C1 segment of cervical spinal cord (tissue), 14 donors: ENCODE data around the gene ZKSCAN2.
A peak's percentile ranks its signal among the peaks of the same experiment; 100 is the strongest.

Source experiments
- DNase-seq, 14 donors: peaks; one replicate each; lab custom pipeline; 2025; lab: John Stamatoyannopoulos, UW

Gene ZKSCAN2

DNA sequence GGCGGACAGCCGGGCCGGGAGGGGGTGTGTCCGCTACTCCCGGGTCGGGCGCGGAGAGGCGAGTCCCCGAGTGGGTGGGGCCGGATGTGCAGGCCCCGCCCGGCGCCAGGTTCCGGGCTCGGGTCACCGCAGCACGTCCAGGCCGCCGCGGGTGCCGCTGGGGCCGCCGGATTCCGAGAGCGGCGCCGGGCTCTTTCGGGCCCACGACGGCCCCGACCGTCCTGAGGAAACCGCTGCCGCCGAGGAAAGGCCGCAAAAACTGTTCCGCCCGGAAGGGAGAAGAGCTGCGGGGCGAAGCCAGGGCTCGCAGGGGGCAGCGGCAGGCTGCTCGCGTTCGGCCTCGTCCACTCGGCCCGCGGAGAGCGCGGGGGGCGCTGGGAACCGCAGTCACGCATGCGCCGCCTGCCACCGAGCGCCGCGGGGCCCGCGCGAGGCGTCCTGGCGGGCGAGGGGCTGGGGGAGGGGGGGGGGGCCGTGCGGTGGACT, at the start of gene ZKSCAN2:
TSS of gene ZKSCAN2 (minus strand) at position 376 of the 486 bp plus-strand sequence. CDS start 718 bp downstream, outside the sequence.
- peak in 13 of 14 donors; percentile 65 to 95 (median 85) for DNase-seq

DNA sequence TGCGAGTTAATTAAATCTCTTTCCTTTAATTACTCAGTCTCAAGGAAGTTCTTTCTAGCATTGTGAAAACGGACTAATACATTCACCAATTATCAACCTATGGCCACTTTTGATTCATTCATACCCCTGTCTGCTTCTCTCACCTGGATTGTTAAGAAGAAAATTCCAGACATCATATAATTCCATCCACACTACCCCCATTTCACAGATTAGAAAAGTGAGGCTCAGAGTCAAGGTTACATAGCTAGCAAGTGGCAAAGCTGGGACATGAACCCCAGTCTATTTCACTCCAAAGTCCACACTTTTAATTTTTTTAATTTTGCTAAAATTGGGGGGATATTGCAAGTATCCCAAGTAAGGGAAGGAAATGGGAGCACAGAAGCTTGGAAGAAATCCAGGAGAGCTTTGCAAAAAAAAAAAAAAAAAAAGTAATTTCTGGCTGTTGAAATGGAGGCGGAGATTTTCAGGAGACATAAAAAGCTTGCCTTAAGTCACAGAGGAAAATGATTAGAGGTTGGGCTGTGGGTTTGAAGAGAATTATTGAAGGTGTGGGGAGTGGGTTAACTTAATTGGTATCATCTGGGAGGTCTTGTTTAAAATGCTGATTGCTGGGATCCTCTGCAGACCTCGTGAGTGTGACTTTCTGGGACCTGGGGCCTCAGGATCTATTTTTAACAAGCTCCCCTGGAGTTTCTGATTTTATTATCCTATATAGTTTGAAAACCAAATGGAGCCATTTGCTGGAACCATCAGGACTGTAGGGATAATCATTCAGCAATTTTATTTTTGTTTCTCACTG, 42.3 kb upstream of the ZKSCAN2 start:
- DNase-seq = no peak

DNA sequence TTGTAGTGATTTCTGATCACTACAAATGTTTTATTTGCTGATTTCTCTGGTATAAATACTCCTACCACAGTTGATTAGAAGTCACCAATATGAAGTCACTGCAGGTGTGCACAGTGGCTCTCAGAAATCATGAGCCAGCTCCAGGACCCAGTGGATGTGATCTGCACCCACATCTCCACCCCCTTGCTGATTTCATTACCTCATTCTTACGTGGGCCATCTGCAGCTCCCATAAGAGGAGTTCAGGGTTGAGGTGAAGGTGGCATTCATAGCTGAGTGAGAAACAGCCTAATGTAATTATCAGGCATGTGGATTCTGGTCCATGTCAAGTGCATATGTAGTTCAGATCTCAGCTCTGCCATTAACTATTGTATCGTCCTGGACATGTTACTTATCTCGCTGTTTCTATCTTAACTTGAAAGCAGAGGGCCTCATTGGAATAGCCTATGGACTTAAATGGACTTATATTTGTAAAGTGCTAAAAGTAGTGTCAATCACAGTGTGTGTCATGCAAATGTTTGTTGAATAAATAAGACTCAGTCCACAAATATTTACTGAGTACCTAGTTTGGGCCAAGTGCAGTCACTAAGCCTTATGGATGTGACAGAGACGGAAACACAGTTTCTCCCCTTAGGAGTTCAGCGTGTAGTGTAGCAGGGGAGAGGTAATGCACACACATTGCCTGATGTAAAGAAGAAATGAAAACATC, 40.7 kb upstream of the ZKSCAN2 start:
- no peak for DNase-seq

DNA sequence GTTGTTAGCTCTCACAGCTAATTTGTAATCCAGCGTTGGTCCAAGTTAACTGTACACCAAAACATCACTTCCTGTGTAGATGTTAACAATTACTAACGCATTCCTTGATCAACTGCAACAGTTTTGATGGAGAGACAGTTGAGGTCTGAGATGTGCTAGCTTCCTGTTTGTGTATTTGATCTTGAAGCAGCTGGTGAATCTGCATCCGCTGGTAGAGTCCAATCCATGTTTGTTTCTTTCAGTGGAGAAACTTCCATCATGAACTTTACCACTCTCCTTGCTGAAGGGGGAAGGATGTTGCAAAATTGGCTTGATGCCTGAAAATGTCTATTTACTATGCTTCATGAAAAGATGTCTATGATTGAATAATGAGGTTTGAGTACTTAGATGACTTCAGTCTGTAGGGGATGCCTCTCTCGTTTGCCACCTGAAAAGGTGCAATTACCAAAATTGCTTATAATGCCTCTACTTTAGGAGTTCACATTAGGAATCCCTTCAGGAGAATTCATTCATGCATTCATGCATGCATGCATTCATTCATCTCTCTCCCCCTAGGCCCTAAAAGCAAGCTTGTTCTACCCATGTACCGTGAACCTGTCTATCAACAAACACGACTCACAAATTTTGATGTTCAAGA, 39.6 kb upstream of the ZKSCAN2 start:
- DNase-seq = no peak

DNA sequence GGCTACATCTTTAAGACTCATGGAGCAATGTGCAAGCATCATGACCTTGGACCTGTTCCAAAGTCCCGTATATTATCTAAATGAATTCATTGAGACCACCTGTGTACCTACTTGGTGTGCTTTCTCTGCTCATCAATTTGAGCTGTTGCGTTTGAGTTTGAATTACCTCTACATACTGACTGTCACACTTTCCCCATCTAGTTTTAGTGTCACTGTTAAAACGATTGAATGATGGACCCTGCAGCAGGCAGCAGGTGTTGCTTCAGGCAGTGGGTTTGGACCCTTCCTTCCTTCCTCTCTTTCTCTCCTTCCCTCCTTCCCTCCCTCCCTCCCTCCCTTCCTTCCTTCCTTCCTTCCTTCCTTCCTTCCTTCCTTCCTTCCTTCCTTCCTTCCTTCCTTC, 33.9 kb upstream of the ZKSCAN2 start:
- no peak for DNase-seq

DNA sequence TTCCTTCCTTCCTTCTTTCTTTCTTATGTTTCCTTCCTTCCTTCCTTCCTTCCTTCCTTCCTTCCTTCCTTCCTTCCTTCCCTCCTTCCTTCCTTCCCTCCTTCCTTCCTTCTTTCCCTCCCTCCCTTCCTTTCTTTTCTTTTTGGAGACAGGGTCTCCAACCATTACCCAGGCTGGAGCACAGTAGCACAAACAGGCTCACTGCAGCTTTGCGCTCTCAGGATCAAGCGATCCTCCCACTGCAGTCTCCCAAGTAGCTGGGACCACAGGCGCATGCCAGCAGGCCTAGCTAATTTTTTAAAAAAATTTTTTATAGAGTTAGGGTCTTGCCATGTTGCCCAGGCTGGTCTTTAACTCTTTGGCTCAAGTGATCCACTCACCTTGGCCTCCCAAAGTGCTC, 31.8 kb upstream of the ZKSCAN2 start:
- no peak for DNase-seq

DNA sequence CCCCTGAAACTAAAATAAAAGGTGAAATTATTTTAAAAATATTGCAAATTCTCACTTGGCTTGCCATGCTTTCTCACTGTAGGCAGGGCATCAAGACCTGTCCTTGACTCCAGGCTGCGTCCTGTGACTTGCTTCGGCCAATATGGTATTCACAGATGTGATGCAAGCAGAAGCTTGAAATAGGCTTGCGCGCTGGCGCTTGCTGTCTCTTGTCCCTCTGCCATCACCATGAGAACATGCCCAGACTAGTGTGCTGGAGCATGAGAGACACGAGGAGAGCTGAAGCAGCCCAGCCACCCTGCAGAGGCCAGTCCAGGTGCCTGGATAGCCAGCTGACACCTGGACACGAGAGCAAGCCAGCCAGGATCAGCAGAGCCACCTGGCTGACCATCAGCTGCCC, 21.8 kb upstream of the ZKSCAN2 start:
- DNase-seq = no peak

DNA sequence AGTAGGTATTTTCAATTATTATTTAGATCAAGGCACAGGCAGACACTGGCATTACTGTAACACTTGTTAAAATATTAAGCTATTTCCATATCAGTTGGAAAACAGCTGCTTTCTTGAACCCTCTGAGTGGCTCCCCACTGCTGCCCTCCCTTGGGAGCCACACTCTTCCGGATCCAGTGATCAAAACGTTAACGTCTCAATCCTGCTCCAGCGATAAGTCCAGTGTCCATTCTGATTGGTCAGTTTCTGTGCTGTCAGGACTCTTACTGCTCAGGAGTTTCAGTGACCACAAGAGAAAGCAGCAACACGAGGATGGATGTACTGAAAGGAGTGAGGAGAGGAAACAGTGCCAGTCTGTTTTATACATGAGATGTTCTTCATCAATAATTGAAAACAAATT, 13.8 kb upstream of the ZKSCAN2 start:
- no peak for DNase-seq

DNA sequence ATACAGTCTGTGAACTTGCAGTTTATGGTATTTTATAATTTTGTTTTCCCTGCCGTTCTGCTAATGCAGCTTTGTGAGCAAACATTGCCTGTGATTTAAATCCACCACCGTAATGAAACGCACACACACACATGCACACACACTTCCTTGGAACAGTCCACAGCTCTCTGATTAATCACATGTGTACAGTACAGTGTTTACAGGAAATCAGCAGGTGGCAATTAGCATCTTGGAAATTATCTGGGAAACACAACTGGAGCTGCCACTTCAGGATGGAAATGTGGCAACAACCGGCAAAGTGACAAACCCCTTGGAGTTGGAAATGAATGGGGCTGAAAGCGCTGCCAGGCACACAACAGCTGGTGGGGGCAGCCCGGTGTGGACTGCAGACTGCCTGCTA, 12.9 kb upstream of the ZKSCAN2 start:
- DNase-seq = no peak

DNA sequence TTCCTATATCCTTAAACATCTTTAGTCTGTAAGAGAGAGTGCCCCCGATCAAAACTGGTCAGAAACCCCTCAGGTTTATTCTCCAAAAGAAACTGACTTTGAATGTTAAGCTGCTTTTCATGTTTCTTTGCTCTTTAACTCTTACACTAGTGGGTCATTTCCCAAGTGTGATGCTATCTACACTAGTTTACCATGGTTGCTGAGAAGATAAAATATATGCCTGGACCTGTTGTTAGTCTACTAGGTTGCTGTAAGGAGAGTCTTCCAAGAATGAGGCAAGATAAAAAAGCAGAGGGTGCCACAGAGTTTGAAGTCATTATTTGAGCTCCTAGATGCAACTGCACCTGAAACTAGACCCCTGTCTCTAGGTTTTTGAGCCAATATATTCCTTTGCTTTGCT, 12.2 kb upstream of the ZKSCAN2 start:
- DNase-seq = no peak

DNA sequence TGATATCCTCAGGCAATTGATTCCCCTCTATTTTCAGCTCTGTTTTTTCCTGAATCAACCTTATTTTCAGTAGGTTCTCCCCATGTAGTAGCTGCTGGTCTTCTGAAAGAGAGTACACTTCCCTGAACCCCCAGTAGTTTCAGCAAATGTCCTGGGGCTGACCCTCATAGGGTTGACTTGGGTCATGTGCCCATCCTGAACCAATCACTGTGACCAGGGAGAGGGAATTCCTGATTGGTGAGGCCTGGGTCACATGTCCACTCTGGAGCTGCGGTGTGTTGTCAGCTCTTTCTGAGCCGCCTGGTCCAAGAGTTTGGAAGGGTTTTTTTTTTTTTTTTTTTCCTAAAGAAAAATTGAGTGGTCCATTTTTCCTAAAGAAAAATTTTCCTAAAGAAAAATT, 8.3 kb upstream of the ZKSCAN2 start:
- DNase-seq = no peak

DNA sequence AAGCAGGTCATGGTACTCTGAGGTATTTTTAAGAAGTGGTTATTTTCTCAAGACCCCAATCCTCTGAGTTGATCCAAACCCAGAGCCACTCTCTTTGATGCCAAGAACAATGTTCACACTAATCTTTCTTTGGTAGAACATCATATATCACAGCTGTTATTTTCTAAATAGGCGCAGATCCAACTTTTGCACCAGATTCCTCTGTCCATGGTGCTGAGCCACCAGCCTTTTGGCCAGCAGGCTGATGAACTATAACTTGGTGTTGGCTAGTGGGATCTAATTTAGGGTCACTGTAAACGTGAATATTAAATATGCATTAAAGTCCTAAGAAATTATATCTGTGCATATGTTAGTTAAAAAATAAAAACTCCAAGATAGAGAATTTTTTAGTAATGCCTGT, 7.0 kb upstream of the ZKSCAN2 start:
- no peak for DNase-seq

DNA sequence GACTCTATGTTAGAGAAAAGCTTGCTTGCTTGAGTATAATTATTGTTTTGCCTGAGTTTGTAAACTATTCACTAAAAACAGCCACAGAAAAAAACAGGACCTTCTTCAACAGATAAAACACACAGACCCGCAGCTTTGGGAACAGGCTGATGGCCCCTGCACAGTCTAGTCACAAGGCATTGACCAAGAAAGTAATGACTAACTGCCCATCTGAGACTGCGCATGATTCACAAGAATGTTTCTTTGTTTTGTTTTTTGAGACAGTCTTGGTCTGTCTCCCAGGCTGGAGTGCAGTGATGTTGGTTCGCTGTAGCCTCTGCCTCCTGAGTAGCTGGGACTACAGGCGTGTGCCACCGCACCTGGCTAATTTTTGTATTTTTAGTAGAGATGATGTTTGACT, 2.8 kb upstream of the ZKSCAN2 start:
- no peak for DNase-seq

DNA sequence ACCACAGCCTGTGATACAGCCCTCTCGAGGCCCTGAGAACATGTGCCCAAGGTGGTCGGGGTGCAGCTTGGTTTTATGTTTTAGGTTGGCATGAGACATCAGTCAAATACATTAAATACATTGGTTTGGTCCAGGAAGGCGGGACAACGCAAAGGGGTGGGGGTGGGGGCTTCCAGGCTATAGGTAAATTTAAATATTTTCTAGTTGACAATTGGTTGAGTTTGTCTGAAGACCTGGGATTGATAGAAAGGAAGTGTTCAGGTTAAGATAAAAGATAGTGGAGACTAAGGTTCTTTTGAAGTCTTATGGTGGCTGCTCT, 1.2 kb upstream of the ZKSCAN2 start:
- no peak for DNase-seq

DNA sequence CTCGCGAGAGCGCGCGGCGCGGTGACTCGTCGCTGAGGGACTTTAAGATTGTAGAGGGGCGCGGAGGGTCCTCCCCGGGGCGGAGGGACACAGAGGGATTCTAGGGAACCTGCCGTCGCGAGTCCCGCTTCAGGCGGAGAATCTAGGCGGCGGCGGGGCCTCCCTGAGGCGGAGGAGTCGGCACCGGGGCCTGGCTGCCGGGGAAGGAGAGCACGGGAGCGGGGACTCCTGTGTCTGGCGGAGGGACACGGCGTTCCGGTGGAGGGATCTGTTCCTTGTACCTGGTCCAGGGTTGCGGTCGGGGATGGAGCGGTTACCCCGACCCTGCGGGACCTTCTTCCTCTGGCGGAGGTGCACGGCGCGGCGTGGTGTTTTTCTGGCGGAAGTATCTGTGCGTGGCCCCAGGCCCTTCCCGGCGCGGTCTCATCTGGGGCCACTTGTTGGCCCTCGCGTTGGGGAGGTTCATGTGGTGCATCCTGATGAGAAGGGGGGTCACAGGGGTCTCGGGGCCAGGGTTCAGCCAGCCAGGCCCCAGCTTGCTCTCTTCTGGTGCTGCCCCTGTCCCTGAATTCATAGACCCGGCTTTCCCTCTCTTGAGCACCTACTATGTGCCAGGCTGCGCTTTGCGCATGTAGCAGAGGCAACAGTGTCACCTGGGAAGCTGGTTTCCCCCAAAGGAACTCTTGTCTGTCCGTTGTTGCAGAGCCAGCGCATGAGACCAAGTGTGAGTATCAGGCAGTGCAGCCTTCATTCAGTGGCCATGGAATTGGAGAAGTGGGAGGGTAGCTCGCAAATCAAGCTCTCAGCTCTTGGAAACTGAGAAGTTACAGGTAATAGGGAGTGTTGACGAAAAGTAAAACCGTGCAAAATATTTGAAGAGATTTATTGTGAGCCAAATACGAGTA, 563 bp upstream of the ZKSCAN2 start:
- peak in 11 of 14 donors; percentile 32 to 91 (median 84) for DNase-seq

DNA sequence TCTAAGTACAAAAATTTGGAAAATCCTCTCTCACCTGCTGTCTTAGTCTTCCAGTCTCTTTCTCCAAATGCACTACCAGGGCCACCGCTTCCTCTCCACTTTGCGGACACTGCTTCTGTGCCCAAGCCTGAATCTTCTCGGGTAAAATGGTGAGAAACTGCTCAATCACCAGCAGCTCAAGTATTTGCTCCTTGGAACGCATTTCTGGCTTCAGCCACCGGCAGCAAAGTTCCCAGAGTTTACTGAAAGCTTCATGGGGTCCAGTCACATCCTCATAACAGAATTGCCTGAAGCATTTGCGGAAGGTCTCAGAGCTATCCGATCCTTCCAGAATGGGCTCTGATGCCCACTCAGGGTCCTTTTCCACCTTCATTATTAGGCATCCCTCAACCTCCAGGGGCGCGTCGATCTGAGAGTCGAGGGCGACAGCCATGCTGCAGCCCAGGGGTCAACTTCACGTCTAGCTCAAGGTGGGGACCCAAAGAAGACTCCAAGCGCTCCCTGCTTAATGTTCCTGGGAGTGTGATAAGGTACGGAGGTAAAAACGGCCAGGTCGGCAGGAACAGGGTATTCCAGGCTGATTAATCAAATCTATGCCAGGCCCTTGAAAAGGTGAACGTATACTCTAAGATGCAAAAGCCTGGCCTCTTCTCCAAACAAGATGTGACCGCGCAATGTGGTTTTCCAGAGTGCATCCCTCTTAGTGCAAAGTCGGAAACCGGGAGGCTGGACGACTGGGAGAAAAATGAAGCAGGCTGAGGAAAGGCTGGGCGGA, 763 bp downstream of the ZKSCAN2 start:
- DNase-seq = peak in 5 of 14 donors; percentile 17 to 59 (median 35)

DNA sequence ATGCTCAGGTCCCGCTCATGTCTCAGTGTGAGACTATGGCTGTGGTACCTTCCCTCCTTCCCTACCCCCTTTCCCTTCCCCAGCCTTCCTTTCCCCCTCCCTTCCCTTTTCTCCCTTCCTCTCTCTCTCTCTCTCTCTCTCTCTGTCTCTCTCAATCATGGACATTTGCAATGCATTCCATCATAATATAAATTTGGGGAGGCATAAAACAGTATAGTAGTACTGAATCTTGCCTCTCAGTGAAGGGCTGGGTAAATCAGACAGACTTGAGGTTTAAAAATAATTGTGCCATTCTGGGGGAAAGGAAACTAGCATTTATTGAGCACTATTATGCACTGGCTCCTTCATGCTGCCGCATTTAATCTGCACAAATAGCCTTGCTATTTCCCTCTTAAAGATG, 4.3 kb downstream of the ZKSCAN2 start:
- DNase-seq = no peak

DNA sequence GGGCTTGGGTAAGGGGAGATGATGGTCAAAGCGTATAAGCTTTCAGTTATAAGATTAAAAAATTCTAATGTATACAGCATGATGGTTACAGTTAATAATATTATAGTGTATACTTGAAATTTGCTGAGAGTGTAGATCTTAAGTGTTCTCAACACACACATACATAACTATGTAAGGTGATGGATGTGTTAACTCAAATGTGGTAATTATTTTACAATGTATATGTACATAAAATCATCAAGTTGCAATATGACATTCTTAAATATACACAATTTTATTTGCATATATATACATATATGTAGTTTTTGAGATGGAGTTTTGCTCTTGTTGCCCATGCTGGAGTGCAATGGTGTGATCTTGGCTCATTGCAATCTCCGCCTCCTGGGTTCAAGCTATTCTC, 7.2 kb downstream of the ZKSCAN2 start:
- no peak for DNase-seq

DNA sequence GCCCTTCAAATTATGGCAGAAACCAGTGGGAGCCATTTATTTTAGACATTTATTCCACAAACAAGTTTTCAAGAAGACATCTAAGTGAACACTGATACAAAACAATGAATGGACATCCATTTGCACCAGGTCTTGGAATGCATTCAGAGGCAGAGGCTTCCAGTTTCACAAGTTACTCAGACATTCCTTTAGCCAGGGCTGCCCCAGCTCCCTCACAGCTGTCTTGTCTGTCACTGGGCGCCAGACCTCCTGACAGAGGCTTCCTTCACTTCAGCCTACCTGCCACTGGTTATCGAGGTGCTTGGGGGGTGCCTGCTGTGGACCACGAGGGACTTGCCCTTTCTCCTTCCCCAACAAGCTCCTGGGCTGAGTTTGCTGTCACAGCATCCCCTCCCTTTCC, 21.7 kb downstream of the ZKSCAN2 start:
- DNase-seq = no peak

DNA sequence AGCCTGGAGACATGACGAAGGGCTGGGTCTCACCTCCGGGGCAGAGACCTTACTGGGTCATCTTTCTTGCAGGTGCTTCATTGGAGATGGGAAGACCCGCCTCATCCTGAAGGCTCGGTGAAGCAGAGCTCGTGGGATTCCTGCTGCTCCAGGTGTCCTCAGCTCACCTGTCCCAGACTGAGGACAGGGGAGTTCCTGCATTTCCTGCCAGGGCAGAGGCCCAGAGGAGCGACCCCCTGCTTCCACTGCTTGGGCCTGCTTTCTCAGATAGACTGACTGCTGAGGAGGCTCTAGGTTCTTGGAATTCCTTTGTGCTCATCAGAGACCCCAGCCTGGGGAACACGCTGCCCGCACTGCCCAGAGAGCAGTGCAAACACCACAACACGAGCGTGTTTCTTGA, 29.3 kb downstream of the ZKSCAN2 start:
- DNase-seq = no peak
